ENCODE data around the gene SIGLEC5. TPM values are rescaled to one million over a fixed set of nuclear protein-coding genes. Genes with fewer than 3 reads are reported as not detected.

Gene SIGLEC5
- total and polyA plus RNA-seq, 4 donors, result 0.42 to 0.70 TPM; not detected in 2

DNA sequence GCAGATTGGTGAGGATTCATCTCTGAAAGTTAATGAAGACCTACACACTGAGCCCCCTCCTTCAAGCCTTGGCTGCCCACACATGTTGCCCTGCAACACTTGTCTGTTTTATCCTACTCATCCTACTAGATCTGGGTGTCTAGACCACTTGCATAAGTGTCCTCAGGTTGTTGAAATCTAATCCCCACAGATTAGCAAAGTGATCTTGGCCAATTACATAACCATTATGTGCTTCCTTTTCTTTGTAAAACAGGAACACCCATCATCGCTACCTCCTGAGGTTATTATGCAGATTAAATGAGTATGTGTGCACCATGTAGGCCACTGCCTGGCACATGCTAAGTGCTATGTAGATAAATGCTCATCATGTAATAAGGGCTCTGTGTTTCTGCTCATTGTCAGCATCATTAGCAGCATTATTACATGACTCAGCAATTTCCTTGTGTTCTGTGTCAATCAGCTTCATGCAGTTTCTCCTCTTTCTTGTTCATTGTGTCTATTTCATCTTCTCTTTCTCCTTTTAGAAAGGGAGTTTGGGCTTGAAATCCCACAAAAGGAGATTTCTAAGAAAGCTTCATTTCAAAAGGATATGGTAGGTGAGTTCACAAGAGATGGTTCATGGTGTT is 44.0 kb downstream of the SIGLEC5 start:
- H3K9ac ChIP-seq (ENCODE audit: low read depth in 1 of 2, low read length in 2 of 2), result no peak overlapping the region
- peak overlapping the region in 2 of 3 donors; percentile 45 to 77 for H3K4me3 ChIP-seq (ENCODE audit: low read depth in 1 of 3, low read length in 3 of 3)
- H3K36me3 ChIP-seq (ENCODE audit: control insufficient read depth in 4 of 4, insufficient read depth in 3 of 4, low read depth in 1 of 4, low read length in 3 of 4), result peaks cover 12 to 61% (median 55%) of the 10 kb centered on the region in 4 donors
- no peak for TF ChIP-seq HNF4G (IDR thresholded peaks at IDR 0.05)
- TF ChIP-seq GABPA (IDR thresholded peaks at IDR 0.05 in 1 of 2, conservative IDR thresholded peaks at IDR 0.05 in 1 of 2), result no peak
- TF ChIP-seq, protein P1, sequence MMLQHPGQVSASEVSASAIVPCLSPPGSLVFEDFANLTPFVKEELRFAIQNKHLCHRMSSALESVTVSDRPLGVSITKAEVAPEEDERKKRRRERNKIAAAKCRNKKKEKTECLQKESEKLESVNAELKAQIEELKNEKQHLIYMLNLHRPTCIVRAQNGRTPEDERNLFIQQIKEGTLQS (IDR thresholded peaks at IDR 0.05), result no peak
- TF ChIP-seq NR2F2 (IDR thresholded peaks at IDR 0.05), result no peak
- TF ChIP-seq FOXA1 (IDR thresholded peaks at IDR 0.05), result no peak
- no peak for TF ChIP-seq EGR1 (IDR thresholded peaks at IDR 0.05; ENCODE audit: low read depth in 2 of 2)
- WGBS, result 89% methylated on average over 1 of the region's 1 CpG
- no peak for DNase-seq (ENCODE audit: low spot score)
- H3K27ac ChIP-seq (ENCODE audit: low read depth in 1 of 2, low read length in 2 of 2), result no peak overlapping the region
- H3K4me1 ChIP-seq (ENCODE audit: control insufficient read depth in 4 of 4, insufficient read depth in 4 of 4, low read length in 3 of 4), result no peaks in the 10 kb centered on the region
- no peaks in the 10 kb centered on the region for H3K27me3 ChIP-seq (ENCODE audit: control insufficient read depth in 4 of 4, insufficient read depth in 4 of 4, low read length in 3 of 4)
- peaks cover 16 to 51% (median 40%) of the 10 kb centered on the region in 4 donors for H3K9me3 ChIP-seq (ENCODE audit: control insufficient read depth in 4 of 4, low read length in 3 of 4)

GRCh38 chr19:51576850-51577249 is 53.4 kb downstream of the SIGLEC5 start:
- Histone ChIP-seq H3K27ac (ENCODE audit: low read depth in 1 of 2, low read length in 2 of 2) (no peak overlapping the region), H3K9ac (ENCODE audit: low read depth in 1 of 2, low read length in 2 of 2) (no peak overlapping the region), H3K27me3 (ENCODE audit: control insufficient read depth in 4 of 4, insufficient read depth in 4 of 4, low read length in 3 of 4) (no peaks in the 10 kb centered on the region), H3K4me1 (ENCODE audit: control insufficient read depth in 4 of 4, insufficient read depth in 4 of 4, low read length in 3 of 4) (peaks cover 4 to 12% (median 6%) of the 10 kb centered on the region in 4 donors), H3K9me3 (ENCODE audit: control insufficient read depth in 4 of 4, low read length in 3 of 4) (peaks cover 1 to 7% (median 4%) of the 10 kb centered on the region in 4 donors), H3K36me3 (ENCODE audit: control insufficient read depth in 4 of 4, insufficient read depth in 3 of 4, low read depth in 1 of 4, low read length in 3 of 4) (peaks cover 8 to 49% (median 33%) of the 10 kb centered on the region in 4 donors), H3K4me3 (ENCODE audit: low read depth in 1 of 3, low read length in 3 of 3) (no peak overlapping the region)
- DNase-seq (ENCODE audit: low spot score), result no peak
- WGBS, result 91% methylated on average over 6 of the region's 6 CpGs
- no peak for TF ChIP-seq HNF4A (conservative IDR thresholded peaks at IDR 0.05)
- TF ChIP-seq TAF1 (conservative IDR thresholded peaks at IDR 0.05), result no peak
- no peak for TF ChIP-seq EGR1 (IDR thresholded peaks at IDR 0.05; ENCODE audit: low read depth in 2 of 2)
- no peak for TF ChIP-seq GABPA (IDR thresholded peaks at IDR 0.05 in 1 of 2, conservative IDR thresholded peaks at IDR 0.05 in 1 of 2)
- no peak for TF ChIP-seq FOXA2 (IDR thresholded peaks at IDR 0.05)
- TF ChIP-seq FOXA1 (IDR thresholded peaks at IDR 0.05), result no peak
- TF ChIP-seq SP1 (IDR thresholded peaks at IDR 0.05), result no peak
- no peak for TF ChIP-seq NR2F2 (IDR thresholded peaks at IDR 0.05)
- no peak for TF ChIP-seq YY1 (IDR thresholded peaks at IDR 0.05)
- TF ChIP-seq, protein P2, sequence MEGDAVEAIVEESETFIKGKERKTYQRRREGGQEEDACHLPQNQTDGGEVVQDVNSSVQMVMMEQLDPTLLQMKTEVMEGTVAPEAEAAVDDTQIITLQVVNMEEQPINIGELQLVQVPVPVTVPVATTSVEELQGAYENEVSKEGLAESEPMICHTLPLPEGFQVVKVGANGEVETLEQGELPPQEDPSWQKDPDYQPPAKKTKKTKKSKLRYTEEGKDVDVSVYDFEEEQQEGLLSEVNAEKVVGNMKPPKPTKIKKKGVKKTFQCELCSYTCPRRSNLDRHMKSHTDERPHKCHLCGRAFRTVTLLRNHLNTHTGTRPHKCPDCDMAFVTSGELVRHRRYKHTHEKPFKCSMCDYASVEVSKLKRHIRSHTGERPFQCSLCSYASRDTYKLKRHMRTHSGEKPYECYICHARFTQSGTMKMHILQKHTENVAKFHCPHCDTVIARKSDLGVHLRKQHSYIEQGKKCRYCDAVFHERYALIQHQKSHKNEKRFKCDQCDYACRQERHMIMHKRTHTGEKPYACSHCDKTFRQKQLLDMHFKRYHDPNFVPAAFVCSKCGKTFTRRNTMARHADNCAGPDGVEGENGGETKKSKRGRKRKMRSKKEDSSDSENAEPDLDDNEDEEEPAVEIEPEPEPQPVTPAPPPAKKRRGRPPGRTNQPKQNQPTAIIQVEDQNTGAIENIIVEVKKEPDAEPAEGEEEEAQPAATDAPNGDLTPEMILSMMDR (IDR thresholded peaks at IDR 0.05; ENCODE audit: low read depth, low read length, missing input control), result no peak
- no peak for TF ChIP-seq RAD21 (IDR thresholded peaks at IDR 0.05)
- TF ChIP-seq, protein P1 (IDR thresholded peaks at IDR 0.05), result no peak

GRCh38 chr19:51573331-51573730 is 56.9 kb downstream of the SIGLEC5 start:
- Histone ChIP-seq H3K36me3 (ENCODE audit: control insufficient read depth in 4 of 4, insufficient read depth in 3 of 4, low read depth in 1 of 4, low read length in 3 of 4) (peaks cover 3 to 25% (median 17%) of the 10 kb centered on the region in 4 donors), H3K27me3 (ENCODE audit: control insufficient read depth in 4 of 4, insufficient read depth in 4 of 4, low read length in 3 of 4) (peaks cover 0 to 2% (median under 1%) of the 10 kb centered on the region in 4 donors), H3K27ac (ENCODE audit: low read depth in 1 of 2, low read length in 2 of 2) (no peak overlapping the region), H3K4me1 (ENCODE audit: control insufficient read depth in 4 of 4, insufficient read depth in 4 of 4, low read length in 3 of 4) (peaks cover 5 to 17% (median 9%) of the 10 kb centered on the region in 4 donors), H3K4me3 (ENCODE audit: low read depth in 1 of 3, low read length in 3 of 3) (no peak overlapping the region), H3K9me3 (ENCODE audit: control insufficient read depth in 4 of 4, low read length in 3 of 4) (peaks cover 0 to 2% (median 0%) of the 10 kb centered on the region in 4 donors), H3K9ac (ENCODE audit: low read depth in 1 of 2, low read length in 2 of 2) (no peak overlapping the region)
- no peak for DNase-seq (ENCODE audit: low spot score)
- WGBS, result 88% methylated on average over 3 of the region's 3 CpGs
- TF ChIP-seq SP1 (IDR thresholded peaks at IDR 0.05) (no peak), HNF4A (conservative IDR thresholded peaks at IDR 0.05) (no peak), HNF4G (IDR thresholded peaks at IDR 0.05) (no peak), JUND (IDR thresholded peaks at IDR 0.05) (no peak), GABPA (IDR thresholded peaks at IDR 0.05 in 1 of 2, conservative IDR thresholded peaks at IDR 0.05 in 1 of 2) (no peak), FOXA2 (IDR thresholded peaks at IDR 0.05) (no peak), NR2F2 (IDR thresholded peaks at IDR 0.05) (no peak), RAD21 (IDR thresholded peaks at IDR 0.05) (no peak), FOXA1 (IDR thresholded peaks at IDR 0.05) (no peak), RXRA (IDR thresholded peaks at IDR 0.05) (no peak), EGR1 (IDR thresholded peaks at IDR 0.05; ENCODE audit: low read depth in 2 of 2) (no peak), TAF1 (conservative IDR thresholded peaks at IDR 0.05) (no peak)
- TF ChIP-seq, protein P3, sequence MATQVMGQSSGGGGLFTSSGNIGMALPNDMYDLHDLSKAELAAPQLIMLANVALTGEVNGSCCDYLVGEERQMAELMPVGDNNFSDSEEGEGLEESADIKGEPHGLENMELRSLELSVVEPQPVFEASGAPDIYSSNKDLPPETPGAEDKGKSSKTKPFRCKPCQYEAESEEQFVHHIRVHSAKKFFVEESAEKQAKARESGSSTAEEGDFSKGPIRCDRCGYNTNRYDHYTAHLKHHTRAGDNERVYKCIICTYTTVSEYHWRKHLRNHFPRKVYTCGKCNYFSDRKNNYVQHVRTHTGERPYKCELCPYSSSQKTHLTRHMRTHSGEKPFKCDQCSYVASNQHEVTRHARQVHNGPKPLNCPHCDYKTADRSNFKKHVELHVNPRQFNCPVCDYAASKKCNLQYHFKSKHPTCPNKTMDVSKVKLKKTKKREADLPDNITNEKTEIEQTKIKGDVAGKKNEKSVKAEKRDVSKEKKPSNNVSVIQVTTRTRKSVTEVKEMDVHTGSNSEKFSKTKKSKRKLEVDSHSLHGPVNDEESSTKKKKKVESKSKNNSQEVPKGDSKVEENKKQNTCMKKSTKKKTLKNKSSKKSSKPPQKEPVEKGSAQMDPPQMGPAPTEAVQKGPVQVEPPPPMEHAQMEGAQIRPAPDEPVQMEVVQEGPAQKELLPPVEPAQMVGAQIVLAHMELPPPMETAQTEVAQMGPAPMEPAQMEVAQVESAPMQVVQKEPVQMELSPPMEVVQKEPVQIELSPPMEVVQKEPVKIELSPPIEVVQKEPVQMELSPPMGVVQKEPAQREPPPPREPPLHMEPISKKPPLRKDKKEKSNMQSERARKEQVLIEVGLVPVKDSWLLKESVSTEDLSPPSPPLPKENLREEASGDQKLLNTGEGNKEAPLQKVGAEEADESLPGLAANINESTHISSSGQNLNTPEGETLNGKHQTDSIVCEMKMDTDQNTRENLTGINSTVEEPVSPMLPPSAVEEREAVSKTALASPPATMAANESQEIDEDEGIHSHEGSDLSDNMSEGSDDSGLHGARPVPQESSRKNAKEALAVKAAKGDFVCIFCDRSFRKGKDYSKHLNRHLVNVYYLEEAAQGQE (IDR thresholded peaks at IDR 0.05), result no peak
- TF ChIP-seq, protein P4, sequence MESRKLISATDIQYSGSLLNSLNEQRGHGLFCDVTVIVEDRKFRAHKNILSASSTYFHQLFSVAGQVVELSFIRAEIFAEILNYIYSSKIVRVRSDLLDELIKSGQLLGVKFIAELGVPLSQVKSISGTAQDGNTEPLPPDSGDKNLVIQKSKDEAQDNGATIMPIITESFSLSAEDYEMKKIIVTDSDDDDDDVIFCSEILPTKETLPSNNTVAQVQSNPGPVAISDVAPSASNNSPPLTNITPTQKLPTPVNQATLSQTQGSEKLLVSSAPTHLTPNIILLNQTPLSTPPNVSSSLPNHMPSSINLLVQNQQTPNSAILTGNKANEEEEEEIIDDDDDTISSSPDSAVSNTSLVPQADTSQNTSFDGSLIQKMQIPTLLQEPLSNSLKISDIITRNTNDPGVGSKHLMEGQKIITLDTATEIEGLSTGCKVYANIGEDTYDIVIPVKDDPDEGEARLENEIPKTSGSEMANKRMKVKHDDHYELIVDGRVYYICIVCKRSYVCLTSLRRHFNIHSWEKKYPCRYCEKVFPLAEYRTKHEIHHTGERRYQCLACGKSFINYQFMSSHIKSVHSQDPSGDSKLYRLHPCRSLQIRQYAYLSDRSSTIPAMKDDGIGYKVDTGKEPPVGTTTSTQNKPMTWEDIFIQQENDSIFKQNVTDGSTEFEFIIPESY (IDR thresholded peaks at IDR 0.05), result no peak
- TF ChIP-seq, protein P5, sequence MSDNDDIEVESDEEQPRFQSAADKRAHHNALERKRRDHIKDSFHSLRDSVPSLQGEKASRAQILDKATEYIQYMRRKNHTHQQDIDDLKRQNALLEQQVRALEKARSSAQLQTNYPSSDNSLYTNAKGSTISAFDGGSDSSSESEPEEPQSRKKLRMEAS (IDR thresholded peaks at IDR 0.05), result no peak
